Lower leg skin (tissue), 3 donors: ENCODE measurements around the gene TRIM17.

ENCODE experiments used
- CTCF ChIP-seq, 3 donors: fragments of 450-650 bp; IDR thresholded peaks; one replicate each; pipeline ENCODE4 v1.5.1; 2016; ENCODE audit warnings: antibody characterized with exemption in 3 of 3, mild to moderate bottlenecking in 3 of 3, moderate library complexity in 2 of 3
- POLR2A ChIP-seq, 2 donors: fragments of 450-650 bp; IDR thresholded peaks; one replicate each; pipeline ENCODE4 v1.6.1; 2016 to 2017; ENCODE audit warnings: antibody characterized with exemption in 2 of 2, mild to moderate bottlenecking in 1 of 2, moderate library complexity in 1 of 2

GRCh38 chr1:228400237-228400651 lies 16.4 kb downstream of the TRIM17 start:
- TF ChIP-seq CTCF (IDR thresholded peaks at IDR 0.05) = no peak
- no peak for TF ChIP-seq POLR2A (IDR thresholded peaks at IDR 0.05)
